OCI-LY7 (cell line): Measurements from ENCODE around the gene FBXL16. TPM values are rescaled to one million over a fixed set of nuclear protein-coding genes. Genes with fewer than 3 reads are reported as not detected.

Experiments used
- BruUV-seq: library from RNA; stranded (reverse); fragments of 400-500 nt; replicated peaks from 2 replicates; lab custom pipeline; 2021; lab: Mats Ljungman, UMichigan
- CTCF ChIA-PET: fragments of 300-600 bp; sonication (Branson Sonifier 250); formaldehyde crosslinking; loops from one replicate; lab custom pipeline; 2022; ENCODE audit warnings: antibody characterized with exemption; ENCODE audit not compliant: unreplicated experiment; lab: Charles Lee
- POLR2A ChIA-PET: fragments of 300-600 bp; sonication (Branson Sonifier 250); formaldehyde crosslinking; loops from one replicate; lab custom pipeline; 2022; ENCODE audit warnings: antibody characterized with exemption; lab: Charles Lee
- DNase-seq: peaks from one replicate; pipeline ENCODE4 v3.0.0-alpha.2; 2015; ENCODE audit warnings: low spot score
- H2AFZ ChIP-seq: fragments of 200-600 bp; sonication (generic), shearing (Covaris generic); 2 replicates; pipeline ENCODE4 v1.6.1; 2014; ENCODE audit warnings: mild to moderate bottlenecking, antibody characterized with exemption, low read length, moderate library complexity
- H3K27ac ChIP-seq: fragments of 200-600 bp; sonication (generic); 2 replicates; pipeline ENCODE4 v1.5.1; 2014; ENCODE audit warnings: mixed run types, low read depth, mild to moderate bottlenecking, moderate library complexity, low read length, inconsistent platforms; ENCODE audit not compliant: poor library complexity, severe bottlenecking
- H3K36me3 ChIP-seq: fragments of 200-600 bp; sonication (generic); 2 replicates; pipeline ENCODE4 v1.6.1; 2014; ENCODE audit warnings: mild to moderate bottlenecking, antibody characterized with exemption, low read length, moderate library complexity, mixed read lengths; ENCODE audit not compliant: insufficient read depth
- H3K4me1 ChIP-seq: fragments of 200-600 bp; sonication (generic); 2 replicates; pipeline ENCODE4 v1.5.1; 2014; ENCODE audit warnings: mild to moderate bottlenecking, low read length; ENCODE audit not compliant: insufficient read depth, poor library complexity, severe bottlenecking
- H3K4me2 ChIP-seq: fragments of 200-600 bp; sonication (generic); 2 replicates; pipeline ENCODE4 v1.6.1; 2014; ENCODE audit warnings: mild to moderate bottlenecking, low read length
- H3K4me3 ChIP-seq: fragments of 200-600 bp; sonication (generic); 2 replicates; pipeline ENCODE4 v1.5.1; 2014; ENCODE audit warnings: mild to moderate bottlenecking, low read depth, low read length; ENCODE audit not compliant: poor library complexity, severe bottlenecking
- H3K79me2 ChIP-seq: fragments of 200-600 bp; sonication (generic); 2 replicates; pipeline ENCODE4 v1.6.1; 2016; ENCODE audit warnings: low read depth, mild to moderate bottlenecking, low read length, moderate library complexity, mixed read lengths; ENCODE audit not compliant: insufficient read depth
- H3K9me2 ChIP-seq: fragments of 200-600 bp; sonication (generic); 2 replicates; pipeline ENCODE4 v1.6.1; 2016; ENCODE audit warnings: mild to moderate bottlenecking, low read length, mixed read lengths; ENCODE audit not compliant: insufficient read depth
- H3K9me3 ChIP-seq: fragments of 200-600 bp; sonication (generic); 2 replicates; pipeline ENCODE4 v1.6.1; 2014; ENCODE audit warnings: mild to moderate bottlenecking, mixed run types, low read length, mixed read lengths
- H4K20me1 ChIP-seq: fragments of 200-600 bp; sonication (generic); 2 replicates; pipeline ENCODE4 v1.6.1; 2014; ENCODE audit warnings: mild to moderate bottlenecking, antibody characterized with exemption, low read length, moderate library complexity, mixed read lengths; ENCODE audit not compliant: insufficient read depth
- EZH2phosphoT487 ChIP-seq: fragments of 200-600 bp; sonication (generic); IDR thresholded peaks from 2 replicates; pipeline ENCODE4 v1.6.1; 2018; ENCODE audit warnings: low read depth, borderline replicate concordance, mild to moderate bottlenecking, mixed run types, antibody characterized with exemption, low read length, moderate library complexity, mixed read lengths
- intact Hi-C: fragments of 100-400 bp; cut with micrococcal nuclease; formaldehyde crosslinking; loops from one replicate; pipeline ENCODE4 v1.10.0; 2022; ENCODE audit not compliant: unreplicated experiment
- total RNA-seq, 2 experiments: library from RNA; depleted of rRNA in 1 of 2; stranded (reverse); fragments of >200 nt in 1 of 2; shearing (Covaris generic) in 1 of 2; gene quantifications; 2 replicates each; pipeline ENCODE4 v1.2.3, GENCODE V29; 2014 to 2022
- TF ChIP-seq, protein P1 (sequence below): fragments of 200-600 bp; sonication (generic); conservative IDR thresholded peaks from 2 replicates; pipeline ENCODE4 v1.5.1; 2014; ENCODE audit warnings: mild to moderate bottlenecking, antibody characterized with exemption, low read length, moderate library complexity, mixed read lengths

The FBXL16 gene
- total RNA-seq, 2 experiments from 2014 or later, result 0.16 to 0.42 TPM

DNA sequence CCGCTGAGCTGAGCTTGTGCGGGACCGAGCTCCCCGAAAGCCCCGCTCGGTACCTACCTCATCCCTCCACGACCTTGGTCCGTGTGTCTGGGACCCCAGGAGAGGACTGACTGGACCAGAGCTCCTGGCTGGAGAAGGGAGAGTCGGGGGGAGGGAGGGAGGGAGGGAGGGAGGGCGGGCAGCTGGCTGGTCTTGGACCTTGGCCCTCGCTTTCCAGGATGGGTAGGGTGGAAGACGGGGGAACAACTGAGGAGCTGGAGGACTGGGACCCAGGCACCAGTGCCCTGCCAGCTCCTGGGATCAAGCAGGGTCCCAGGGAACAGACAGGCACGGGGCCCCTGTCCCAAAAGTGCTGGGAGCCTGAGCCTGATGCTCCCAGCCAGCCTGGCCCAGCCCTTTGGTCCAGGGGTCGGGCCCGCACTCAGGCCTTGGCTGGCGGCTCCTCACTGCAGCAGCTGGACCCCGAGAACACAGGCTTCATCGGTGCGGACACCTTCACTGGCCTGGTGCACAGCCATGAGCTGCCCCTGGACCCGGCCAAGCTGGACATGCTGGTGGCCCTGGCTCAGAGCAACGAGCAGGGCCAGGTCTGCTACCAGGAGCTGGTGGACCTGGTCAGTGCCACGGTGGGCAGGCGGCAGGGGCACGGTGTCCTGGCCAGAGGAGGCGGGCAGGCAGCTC lies 29.6 kb downstream of the FBXL16 start:
- H3K4me1 ChIP-seq, result peaks cover 14% of the 10 kb centered on the region
- H3K4me2 ChIP-seq, result no peak overlapping the region
- ChIA-PET POLR2A (no interaction called here), CTCF (interaction anchor here (0.6 kb wide), 1 partner anchor 93 kb away, joined by 4 read pairs; no protein-coding TSS in a partner anchor)
- BruUV-seq, result no TSS peak
- H3K27ac ChIP-seq, result no peak overlapping the region
- TF ChIP-seq, protein P1, sequence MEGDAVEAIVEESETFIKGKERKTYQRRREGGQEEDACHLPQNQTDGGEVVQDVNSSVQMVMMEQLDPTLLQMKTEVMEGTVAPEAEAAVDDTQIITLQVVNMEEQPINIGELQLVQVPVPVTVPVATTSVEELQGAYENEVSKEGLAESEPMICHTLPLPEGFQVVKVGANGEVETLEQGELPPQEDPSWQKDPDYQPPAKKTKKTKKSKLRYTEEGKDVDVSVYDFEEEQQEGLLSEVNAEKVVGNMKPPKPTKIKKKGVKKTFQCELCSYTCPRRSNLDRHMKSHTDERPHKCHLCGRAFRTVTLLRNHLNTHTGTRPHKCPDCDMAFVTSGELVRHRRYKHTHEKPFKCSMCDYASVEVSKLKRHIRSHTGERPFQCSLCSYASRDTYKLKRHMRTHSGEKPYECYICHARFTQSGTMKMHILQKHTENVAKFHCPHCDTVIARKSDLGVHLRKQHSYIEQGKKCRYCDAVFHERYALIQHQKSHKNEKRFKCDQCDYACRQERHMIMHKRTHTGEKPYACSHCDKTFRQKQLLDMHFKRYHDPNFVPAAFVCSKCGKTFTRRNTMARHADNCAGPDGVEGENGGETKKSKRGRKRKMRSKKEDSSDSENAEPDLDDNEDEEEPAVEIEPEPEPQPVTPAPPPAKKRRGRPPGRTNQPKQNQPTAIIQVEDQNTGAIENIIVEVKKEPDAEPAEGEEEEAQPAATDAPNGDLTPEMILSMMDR, result no peak
- TF ChIP-seq EZH2phosphoT487, result no peak
- H3K9me3 ChIP-seq, result no peaks in the 10 kb centered on the region
- H3K36me3 ChIP-seq, result peaks cover 32% of the 10 kb centered on the region
- peaks cover 1% of the 10 kb centered on the region; the same call in 1 of the 2 replicates for H4K20me1 ChIP-seq
- peaks cover 5% of the 10 kb centered on the region; the same call in 1 of the 2 replicates for H3K79me2 ChIP-seq
- intact Hi-C loops, result no loop called here
- H3K9me2 ChIP-seq, result no peaks in the 10 kb centered on the region
- H2AFZ ChIP-seq, result no peak overlapping the region
- no peak overlapping the region for H3K4me3 ChIP-seq
- no peak for DNase-seq

DNA sequence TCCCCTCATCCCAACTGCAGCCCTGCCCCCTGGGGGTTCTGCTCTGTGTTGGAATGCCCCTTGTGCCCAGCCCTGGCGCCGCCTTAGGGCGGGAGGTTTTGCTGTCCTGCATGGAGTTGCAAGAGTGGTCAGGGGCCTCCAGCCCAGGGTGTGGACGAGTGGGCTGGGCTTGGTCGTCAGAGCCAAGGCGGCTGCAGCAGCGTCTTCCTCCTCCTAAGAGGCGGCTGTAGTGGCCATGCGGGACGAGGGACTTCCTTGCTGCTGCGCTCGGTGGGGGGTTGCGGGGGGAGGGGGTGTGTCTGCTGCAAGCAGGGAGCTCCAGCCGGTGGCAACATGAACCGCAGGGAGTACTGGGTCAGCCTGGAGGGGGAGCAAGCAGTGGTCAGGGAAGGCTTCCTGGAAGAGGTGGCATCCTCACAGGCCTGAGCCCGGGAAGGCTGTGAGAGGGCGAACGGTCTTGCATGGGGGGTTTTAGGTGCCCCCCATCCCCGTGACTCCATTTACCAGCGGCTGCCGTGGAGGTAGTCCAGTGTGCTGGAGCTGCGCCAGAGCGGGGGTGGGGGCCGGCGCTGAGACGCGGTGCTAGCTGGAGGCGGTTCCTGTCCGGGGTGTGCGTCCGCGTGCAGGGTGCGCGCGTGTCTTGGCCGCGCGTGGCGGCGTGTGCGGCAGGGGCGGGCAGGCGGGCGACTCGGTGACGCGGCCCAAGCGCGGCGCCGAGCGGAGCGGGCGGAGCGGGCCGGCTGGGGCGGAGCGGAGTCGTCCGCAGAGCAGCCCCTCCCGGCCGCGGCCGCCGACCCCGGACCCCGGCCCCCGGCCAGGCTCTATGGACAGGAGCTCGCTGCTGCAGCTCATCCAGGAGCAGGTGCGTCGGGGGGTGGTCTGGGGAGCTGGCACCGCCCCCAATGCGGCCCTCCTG lies 30.4 kb downstream of the FBXL16 start, which contains the start of gene RHBDL1:
TSS of gene RHBDL1 (plus strand) at position 704 of the 916 bp plus-strand sequence. CDS start at position 824, 120 bp downstream.
- no peaks in the 10 kb centered on the region for H3K9me2 ChIP-seq
- intact Hi-C loops, result no loop called here
- peaks cover 40% of the 10 kb centered on the region for H3K36me3 ChIP-seq
- POLR2A ChIA-PET, result no interaction called here
- H2AFZ ChIP-seq, result no peak within 1 kb of the TSS
- CTCF ChIA-PET, result interaction anchor here (0.6 kb wide), 1 partner anchor 93 kb away, joined by 4 read pairs; no protein-coding TSS in a partner anchor
- DNase-seq, result no peak
- no peaks in the 10 kb centered on the region; the same call in 1 of the 2 replicates for H4K20me1 ChIP-seq
- BruUV-seq, result no TSS peak
- H3K4me3 ChIP-seq, result no peak within 1 kb of the TSS
- H3K9me3 ChIP-seq, result no peaks in the 10 kb centered on the region
- no peak within 1 kb of the TSS for H3K4me2 ChIP-seq
- peaks cover 13% of the 10 kb centered on the region for H3K4me1 ChIP-seq
- TF ChIP-seq EZH2phosphoT487, result no peak
- TF ChIP-seq, protein P1, result no peak
- no peak within 1 kb of the TSS for H3K27ac ChIP-seq
- no peaks in the 10 kb centered on the region for H3K79me2 ChIP-seq
